HG03066 (cell line): ENCODE measurements around the gene CDC37.

Experiments
- ATAC-seq: cut with Tn5 transposase; IDR thresholded peaks from one replicate; pipeline ENCODE4 v1.9.1; 2021; ENCODE audit warnings: low read depth; ENCODE audit not compliant: unreplicated experiment

CDC37 gene

GRCh38 chr19:10363789-10364281, 39.5 kb downstream of the CDC37 start:
- no peak for ATAC-seq

- ATAC-seq = no peak
Measured at GRCh38 chr19:10362259-10362658, 41.1 kb downstream of the CDC37 start.

- no peak for ATAC-seq
Measured at GRCh38 chr19:10361569-10362011, 41.8 kb downstream of the CDC37 start.

- ATAC-seq = no peak
Measured at GRCh38 chr19:10356431-10356830, 46.9 kb downstream of the CDC37 start.

- ATAC-seq = no peak
Measured at GRCh38 chr19:10353793-10354391, 49.5 kb downstream of the CDC37 start.

- ATAC-seq = no peak
Measured at GRCh38 chr19:10352764-10353671, 50.3 kb downstream of the CDC37 start.

GRCh38 chr19:10346509-10346908, 56.8 kb downstream of the CDC37 start:
- no peak for ATAC-seq

GRCh38 chr19:10344780-10345179, 58.6 kb downstream of the CDC37 start:
- ATAC-seq = no peak

- no peak for ATAC-seq
Measured at GRCh38 chr19:10343495-10343894, 59.8 kb downstream of the CDC37 start.
